H1 (cell line): Measurements from ENCODE around the gene LYPD6. TPM values are rescaled to one million over a fixed set of nuclear protein-coding genes. Genes with fewer than 3 reads are reported as not detected.
A peak's percentile ranks its signal among the peaks of the same experiment; 100 is the strongest.

Source experiments
- CTCF ChIA-PET: fragments of 300-600 bp; sonication (Branson Sonifier 250); formaldehyde crosslinking; loops from one replicate; lab custom pipeline; 2021; ENCODE audit not compliant: partially characterized antibody; lab: Charles Lee
- POLR2A ChIA-PET: fragments of 300-600 bp; sonication (Branson Sonifier 250); formaldehyde crosslinking; loops from one replicate; lab custom pipeline; 2021; ENCODE audit warnings: inconsistent platforms; ENCODE audit not compliant: partially characterized antibody; lab: Charles Lee
- DNase-seq, 2 experiments: peaks; one replicate each; pipeline versions ENCODE4 v3.0.0 to v3.0.0-alpha.2; 2010 to 2022; ENCODE audit warnings: low spot score in 2 of 2, low read depth in 1 of 2, mixed read lengths in 1 of 2
- FAIRE-seq: peaks from 2 replicates; lab custom pipeline; 2011; peaks lifted over from hg19 to GRCh38; lab: Jason Lieb, UNC
- H2AFZ ChIP-seq: 2 replicates; pipeline ENCODE4 v1.8.1; 2012; ENCODE audit warnings: low read length, inconsistent platforms
- H2AK5ac ChIP-seq: 2 replicates; pipeline ENCODE4 v1.6.1; 2013; ENCODE audit warnings: low read depth, low read length
- H2BK120ac ChIP-seq: replicated peaks from 2 replicates; pipeline ENCODE3; 2013; ENCODE audit warnings: low read depth, low read length, inconsistent platforms
- H2BK12ac ChIP-seq: 2 replicates; pipeline ENCODE4 v1.6.1; 2013; ENCODE audit warnings: low read depth, low read length
- H2BK15ac ChIP-seq: 2 replicates; pipeline ENCODE4 v1.6.1; 2013; ENCODE audit warnings: low read length
- H2BK20ac ChIP-seq: 2 replicates; pipeline ENCODE4 v1.6.1; 2013; ENCODE audit warnings: low read length
- H2BK5ac ChIP-seq: 2 replicates; pipeline ENCODE4 v1.6.1; 2013; ENCODE audit warnings: low read depth, low read length
- H3K14ac ChIP-seq: 2 replicates; pipeline ENCODE4 v1.6.1; 2013; ENCODE audit warnings: inconsistent platforms; ENCODE audit not compliant: insufficient read length
- H3K18ac ChIP-seq: 2 replicates; pipeline ENCODE4 v1.6.1; 2013; ENCODE audit warnings: low read length; ENCODE audit errors: extremely low read depth
- H3K23ac ChIP-seq: 2 replicates; pipeline ENCODE4 v1.6.1; 2013; ENCODE audit warnings: inconsistent platforms; ENCODE audit not compliant: insufficient read length
- H3K23me2 ChIP-seq: 2 replicates; pipeline ENCODE4 v1.6.1; 2013; ENCODE audit warnings: low read depth, low read length
- H3K27ac ChIP-seq: 2 replicates; pipeline ENCODE4 v1.6.1; 2011; ENCODE audit warnings: low read depth, low read length, inconsistent platforms
- H3K27me3 ChIP-seq, 4 experiments: replicated peaks in 1 of 4; 1 replicate in 1 of 4; 2 replicates in 3 of 4; pipeline versions ENCODE4 v1.6.1 to v1.8.1; 2011 to 2013; ENCODE audit warnings: low read length in 3 of 4, mild to moderate bottlenecking in 3 of 4, inconsistent platforms in 2 of 4, mixed read lengths in 2 of 4, moderate library complexity in 1 of 4; ENCODE audit not compliant: control insufficient read depth in 3 of 4, insufficient read depth in 3 of 4; ENCODE audit errors: extremely low read depth in 1 of 4
- H3K36me3 ChIP-seq, 4 experiments: 2 replicates each; pipeline versions ENCODE4 v1.6.1 to v1.8.1; 2011 to 2013; ENCODE audit warnings: mild to moderate bottlenecking in 4 of 4, low read length in 3 of 4, moderate library complexity in 2 of 4, control low read depth in 1 of 4, inconsistent platforms in 1 of 4; ENCODE audit not compliant: insufficient read depth in 4 of 4, control insufficient read depth in 2 of 4
- H3K4ac ChIP-seq: replicated peaks from 2 replicates; pipeline ENCODE3; 2013; ENCODE audit warnings: low read length, low read depth, mixed read lengths, inconsistent platforms; ENCODE audit not compliant: insufficient read length
- H3K4me1 ChIP-seq, 4 experiments: replicated peaks in 1 of 4; 1 replicate in 1 of 4; 2 replicates in 3 of 4; pipeline versions ENCODE4 v1.6.1 to v1.8.1; 2011 to 2013; ENCODE audit warnings: low read length in 3 of 4, inconsistent platforms in 2 of 4, mixed read lengths in 1 of 4; ENCODE audit not compliant: insufficient read depth in 4 of 4, control insufficient read depth in 3 of 4
- H3K4me2 ChIP-seq, 2 experiments: 2 replicates each; pipeline versions ENCODE4 v1.6.1 to v1.8.1; 2011 to 2013; ENCODE audit warnings: low read depth in 2 of 2, low read length in 2 of 2, control low read depth in 1 of 2, inconsistent platforms in 1 of 2, mild to moderate bottlenecking in 1 of 2; ENCODE audit not compliant: insufficient read depth in 1 of 2
- H3K4me3 ChIP-seq, 4 experiments: fragments of 200-600, 300-600 bp in 1 of 4; sonication (generic), shearing (Covaris generic), sonication (Bioruptor Twin) in 1 of 4; 2 replicates each; pipeline versions ENCODE4 v1.5.1 to v1.8.1; 2011 to 2016; ENCODE audit warnings: low read length in 4 of 4, low read depth in 3 of 4, control low read depth in 2 of 4, inconsistent platforms in 2 of 4, mild to moderate bottlenecking in 2 of 4, mixed read lengths in 1 of 4, moderate library complexity in 1 of 4; ENCODE audit not compliant: insufficient read depth in 2 of 4; ENCODE audit errors: extremely low read depth in 1 of 4
- H3K56ac ChIP-seq: replicated peaks from 2 replicates; pipeline ENCODE3; 2013; ENCODE audit warnings: low read depth, mild to moderate bottlenecking, mixed read lengths, low read length, inconsistent platforms; ENCODE audit not compliant: insufficient read length
- H3K79me1 ChIP-seq: 2 replicates; pipeline ENCODE4 v1.6.1; 2013; ENCODE audit warnings: low read depth, low read length, control low read depth
- H3K79me2 ChIP-seq, 2 experiments: 2 replicates each; pipeline versions ENCODE4 v1.6.1 to v1.8.1; 2012 to 2013; ENCODE audit warnings: low read length in 2 of 2, mild to moderate bottlenecking in 2 of 2, inconsistent platforms in 1 of 2; ENCODE audit not compliant: insufficient read depth in 2 of 2, control insufficient read depth in 1 of 2
- H3K9ac ChIP-seq, 4 experiments: replicated peaks in 1 of 4; 1 replicate in 1 of 4; 2 replicates in 3 of 4; pipeline versions ENCODE4 v1.6.1 to v1.8.1; 2011 to 2013; ENCODE audit warnings: low read depth in 3 of 4, low read length in 3 of 4, control low read depth in 2 of 4, mild to moderate bottlenecking in 2 of 4, moderate library complexity in 2 of 4, inconsistent platforms in 1 of 4; ENCODE audit errors: extremely low read depth in 1 of 4
- H3K9me3 ChIP-seq, 2 experiments: 2 replicates each; pipeline versions ENCODE4 v1.6.1 to v1.8.1; 2012 to 2013; ENCODE audit warnings: mild to moderate bottlenecking in 2 of 2, moderate library complexity in 2 of 2, control low read depth in 1 of 2, inconsistent platforms in 1 of 2, low read depth in 1 of 2, low read length in 1 of 2, mixed read lengths in 1 of 2; ENCODE audit not compliant: insufficient read depth in 2 of 2
- H4K20me1 ChIP-seq, 2 experiments: replicated peaks in 1 of 2; 2 replicates each; pipeline versions ENCODE3 to v1.8.1; 2011 to 2013; ENCODE audit warnings: inconsistent platforms in 2 of 2, low read length in 2 of 2, mild to moderate bottlenecking in 1 of 2; ENCODE audit not compliant: insufficient read depth in 2 of 2, control insufficient read depth in 1 of 2
- H4K5ac ChIP-seq: 2 replicates; pipeline ENCODE4 v1.6.1; 2013; ENCODE audit warnings: low read length, low read depth, mixed read lengths, inconsistent platforms; ENCODE audit not compliant: insufficient read length
- H4K8ac ChIP-seq: 2 replicates; pipeline ENCODE4 v1.8.0; 2013; ENCODE audit warnings: mild to moderate bottlenecking, moderate library complexity, low read length, inconsistent platforms; ENCODE audit not compliant: insufficient read depth; ENCODE audit errors: extremely low read depth
- H4K91ac ChIP-seq: replicated peaks from 2 replicates; pipeline ENCODE3; 2013; ENCODE audit warnings: low read length, mixed read lengths, inconsistent platforms; ENCODE audit not compliant: insufficient read length
- CTCF ChIP-seq, 3 experiments: IDR thresholded peaks; 1 replicate in 2 of 3; 2 replicates in 1 of 3; pipeline versions ENCODE4 v1.5.1 to v1.6.1; 2011; ENCODE audit warnings: low read length in 3 of 3, mild to moderate bottlenecking in 3 of 3, inconsistent platforms in 2 of 3, low read depth in 1 of 3, moderate library complexity in 1 of 3; ENCODE audit not compliant: insufficient read depth in 1 of 3; ENCODE audit errors: control extremely low read depth in 1 of 3
- GTF2F1 ChIP-seq: IDR thresholded peaks from 2 replicates; pipeline ENCODE4 v1.6.1; 2012; ENCODE audit warnings: low read depth, low read length, improper control_type of control experiment, borderline replicate concordance
- HDAC2 ChIP-seq, 2 experiments: fragments of 300-600 bp in 1 of 2; sonication (generic) in 1 of 2; IDR thresholded peaks; 2 replicates each; pipeline ENCODE4 v1.6.1; 2011 to 2012; ENCODE audit warnings: low read depth in 2 of 2, low read length in 2 of 2, mild to moderate bottlenecking in 2 of 2, moderate library complexity in 2 of 2, borderline replicate concordance in 1 of 2, inconsistent platforms in 1 of 2
- RAD21 ChIP-seq, 2 experiments: IDR thresholded peaks in 1 of 2; conservative IDR thresholded peaks in 1 of 2; 2 replicates each; pipeline ENCODE4 v1.6.1; 2011; ENCODE audit warnings: low read depth in 2 of 2, low read length in 2 of 2, improper control_type of control experiment in 1 of 2, inconsistent platforms in 1 of 2, mild to moderate bottlenecking in 1 of 2, moderate library complexity in 1 of 2
- TCF12 ChIP-seq: IDR thresholded peaks from 2 replicates; pipeline ENCODE4 v1.6.1; 2011; ENCODE audit warnings: low read depth, mild to moderate bottlenecking, low read length
- WGBS, 2 experiments: shearing (Covaris generic) in 1 of 2; methylation state at CpG; one replicate each; pipeline versions ENCODE4 v1.1.6 to v1.1.7; 2013 to 2015; ENCODE audit warnings: low lambda C conversion rate in 2 of 2, mixed read lengths in 2 of 2, inconsistent platforms in 1 of 2, low coverage in 1 of 2, missing lambda C conversion rate in 1 of 2; ENCODE audit not compliant: insufficient replicate concordance in 2 of 2, insufficient coverage in 1 of 2, insufficient read length in 1 of 2; ENCODE audit errors: extremely low coverage in 1 of 2, missing lambda C conversion rate in 1 of 2; 5-methylcytosine and 5-hydroxymethylcytosine counted together
- polyA plus RNA-seq, 7 experiments: library from polyadenylated mRNA; depleted of rRNA in 3 of 7; stranded (reverse) in 5 of 7; unstranded in 2 of 7; fragments of >200 nt in 5 of 7; fragments of 200-250 nt in 2 of 7; gene quantifications; 1 replicate in 5 of 7; 2 replicates in 1 of 7; 4 replicates in 1 of 7; pipeline versions ENCODE4 v1.2.1 to v1.2.3, GENCODE V29; 2011 to 2013; ENCODE audit warnings: missing spikeins in 2 of 7, mixed read lengths in 2 of 7
- total RNA-seq: library from RNA; stranded (reverse); fragmentation: NEBNext Ultra II Directional; extraction: Animal tissue kit (Norgen Biotek cat#: 25700); gene quantifications from 2 replicates; pipeline ENCODE4 v1.2.1, GENCODE V29; 2021

LYPD6 gene
- total and polyA plus RNA-seq, 2 of the 8 experiments (the other 6 are each of a cell fraction or from before 2014, with no cell fraction given), result 5.6 to 8.9 TPM

- Histone ChIP-seq H2BK120ac (no peak overlapping the region), H3K9me3 (no peaks in the 10 kb centered on the region; a peak in 1 of 4 replicates), H3K4me1 (peaks cover 0 to 11% (median 7%) of the 10 kb centered on the region in 4 experiments; a peak in 5 of 7 replicates), H3K23ac (no peak overlapping the region), H3K56ac (no peak overlapping the region), H3K4ac (no peak overlapping the region), H3K23me2 (no peaks in the 10 kb centered on the region), H3K27ac (no peak overlapping the region), H3K79me1 (no peaks in the 10 kb centered on the region), H3K27me3 (no peaks in the 10 kb centered on the region), H3K4me3 (peak overlapping the region in 1 of 4 experiments; percentile 14; a peak in 1 of 8 replicates), H3K9ac (no peak overlapping the region), H3K14ac (no peak overlapping the region), H3K18ac (no peak overlapping the region), H2BK15ac (no peak overlapping the region), H2AFZ (no peak overlapping the region), H3K36me3 (no peaks in the 10 kb centered on the region), H3K4me2 (peak overlapping the region; percentile 26 to 31; a peak in 3 of 4 replicates), H2BK20ac (no peak overlapping the region), H4K5ac (no peak overlapping the region), H3K79me2 (no peaks in the 10 kb centered on the region), H2BK5ac (no peak overlapping the region), H4K91ac (no peak overlapping the region), H2AK5ac (no peak overlapping the region), H4K20me1 (no peaks in the 10 kb centered on the region), H2BK12ac (no peak overlapping the region), H4K8ac (no peak overlapping the region)
- POLR2A ChIA-PET, result no interaction called here
- DNase-seq (peak in 1 of 2 experiments; percentile 56), FAIRE-seq (peak; percentile 36)
- CTCF ChIA-PET, result interaction anchor here (0.8 to 5.5 kb wide), 12 partner anchors 12 to 298 kb away, joined by 3 to 51 read pairs (median 8); partner anchors contain the start of genes LYPD6 and LYPD6B
- WGBS, 2 experiments, result 0% methylated on average over 1 of the region's 1 CpG; no CpG with 5 or more reads in 1 of the 2 experiments
- no peak for TF ChIP-seq GTF2F1
- TF ChIP-seq TCF12, result 0 out of 2 replicates have a peak, but pooled peaks have one; percentile 39
- TF ChIP-seq RAD21 (IDR thresholded peaks at IDR 0.05 in 1 of 2, conservative IDR thresholded peaks at IDR 0.05 in 1 of 2; ENCODE audit: low read depth in 2 of 2, low read length in 2 of 2), result peak; percentile 48 to 56; a peak in 3 of 4 replicates
- TF ChIP-seq HDAC2 (IDR thresholded peaks at IDR 0.05; ENCODE audit: borderline replicate concordance in 1 of 2, low read depth in 2 of 2, low read length in 2 of 2), result peak in 1 of 2 experiments; percentile 86; a peak in 1 of 4 replicates
- TF ChIP-seq CTCF (IDR thresholded peaks at IDR 0.05; ENCODE audit: control extremely low read depth in 1 of 3, insufficient read depth in 1 of 3, low read depth in 1 of 3, low read length in 3 of 3), result peak in 2 of 3 experiments; percentile 29 to 40; a peak in 2 of 4 replicates
Measured at GRCh38 chr2:149314687-149315086, 15.7 kb upstream of the LYPD6 start.
